Measurements from ENCODE around the gene PATL2.
A peak's percentile ranks its signal among the peaks of the same experiment; 100 is the strongest.

The PATL2 gene

GRCh38 chr15:44682809-44683682 lies 28.1 kb downstream of the PATL2 start:
- DNase-seq, result peak; percentile 67

DNA sequence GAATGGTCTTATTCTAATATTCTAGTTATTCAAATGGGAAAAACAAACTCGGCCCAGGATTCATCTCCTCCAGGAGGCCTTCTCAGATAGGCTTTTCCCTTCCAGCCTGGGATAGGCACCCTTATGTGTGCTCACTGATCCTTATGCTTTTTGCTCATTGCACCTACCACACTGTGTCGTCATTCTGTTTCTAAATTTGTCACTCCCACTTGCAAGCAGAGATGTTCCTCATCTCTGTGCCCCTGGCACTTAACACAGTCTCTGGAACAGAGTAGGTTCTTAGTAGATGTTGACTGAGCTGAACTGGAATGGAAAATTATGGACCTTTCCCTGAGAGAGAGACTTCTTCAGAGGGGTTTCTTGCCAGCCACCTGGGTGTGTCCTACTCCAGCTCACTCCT lies 28.9 kb downstream of the PATL2 start:
- no peak for DNase-seq

- DNase-seq, result no peak
Observed at GRCh38 chr15:44676676-44677075, 34.4 kb downstream of the PATL2 start.

- no peak for DNase-seq
Observed at GRCh38 chr15:44675911-44676310, 35.2 kb downstream of the PATL2 start.

DNA sequence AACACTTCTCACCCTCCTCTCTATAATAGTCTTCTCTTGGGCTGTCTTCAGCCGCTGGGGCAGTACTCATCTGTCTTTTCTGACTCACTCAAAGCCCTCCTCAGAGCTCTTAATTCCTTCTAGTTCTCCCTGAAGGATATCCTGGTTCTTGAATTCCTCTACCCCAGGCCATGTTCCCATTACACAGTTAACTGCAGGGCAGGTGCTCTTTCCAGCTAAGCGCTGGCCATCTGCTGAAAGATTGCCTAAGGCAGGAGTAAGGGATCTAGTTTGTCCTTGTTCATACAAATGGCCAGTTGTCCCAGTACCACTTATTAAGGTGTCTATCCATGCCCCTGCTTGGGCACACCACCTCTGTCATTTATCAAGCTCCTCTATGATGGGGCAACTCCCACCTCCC lies 37.5 kb downstream of the PATL2 start:
- no peak for DNase-seq

DNA sequence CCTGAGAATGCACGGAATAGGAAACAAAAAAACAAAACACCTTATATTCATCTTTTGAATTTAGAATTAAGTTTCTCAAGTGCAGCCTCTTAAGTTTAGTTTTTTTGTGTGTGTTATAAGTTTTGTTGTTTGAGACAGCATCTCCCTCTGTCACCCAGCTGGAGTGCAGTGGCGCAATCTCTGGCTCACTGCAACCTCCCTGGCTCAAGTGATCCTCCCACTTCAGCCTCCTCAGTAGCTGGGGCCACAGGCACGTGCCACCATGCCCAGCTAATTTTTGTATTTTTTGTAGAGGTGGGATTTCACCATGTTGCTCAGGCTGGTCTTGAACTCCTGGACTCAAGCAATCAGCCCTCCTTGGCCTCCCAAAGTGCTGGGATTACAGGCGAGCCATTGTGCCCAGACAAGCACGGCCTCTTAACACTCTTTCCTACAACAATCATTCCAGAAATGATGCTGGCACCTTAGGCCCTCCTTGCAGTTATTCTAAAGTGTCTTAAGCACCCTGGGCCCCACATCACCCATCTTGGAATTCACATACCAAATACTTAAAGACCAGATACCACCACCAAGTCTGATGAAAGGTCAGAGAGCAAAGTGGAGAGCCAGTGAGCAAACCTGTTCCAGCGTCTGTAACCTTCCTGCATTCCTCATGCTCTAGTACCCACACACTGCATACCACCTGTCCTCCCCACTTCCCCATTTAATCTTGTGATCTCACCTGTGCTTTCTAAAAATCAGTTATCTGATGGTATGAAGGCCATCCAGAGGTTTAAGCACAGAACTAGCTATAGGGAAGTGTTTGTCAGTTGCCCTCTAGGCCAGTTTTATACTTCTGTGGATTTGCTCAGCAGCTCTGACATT lies 40.8 kb downstream of the PATL2 start:
- DNase-seq, result no peak

- DNase-seq, result no peak
Observed at GRCh38 chr15:44668921-44669320, 42.2 kb downstream of the PATL2 start.

- DNase-seq, result no peak
Observed at GRCh38 chr15:44667039-44667360, 44.1 kb downstream of the PATL2 start.

DNA sequence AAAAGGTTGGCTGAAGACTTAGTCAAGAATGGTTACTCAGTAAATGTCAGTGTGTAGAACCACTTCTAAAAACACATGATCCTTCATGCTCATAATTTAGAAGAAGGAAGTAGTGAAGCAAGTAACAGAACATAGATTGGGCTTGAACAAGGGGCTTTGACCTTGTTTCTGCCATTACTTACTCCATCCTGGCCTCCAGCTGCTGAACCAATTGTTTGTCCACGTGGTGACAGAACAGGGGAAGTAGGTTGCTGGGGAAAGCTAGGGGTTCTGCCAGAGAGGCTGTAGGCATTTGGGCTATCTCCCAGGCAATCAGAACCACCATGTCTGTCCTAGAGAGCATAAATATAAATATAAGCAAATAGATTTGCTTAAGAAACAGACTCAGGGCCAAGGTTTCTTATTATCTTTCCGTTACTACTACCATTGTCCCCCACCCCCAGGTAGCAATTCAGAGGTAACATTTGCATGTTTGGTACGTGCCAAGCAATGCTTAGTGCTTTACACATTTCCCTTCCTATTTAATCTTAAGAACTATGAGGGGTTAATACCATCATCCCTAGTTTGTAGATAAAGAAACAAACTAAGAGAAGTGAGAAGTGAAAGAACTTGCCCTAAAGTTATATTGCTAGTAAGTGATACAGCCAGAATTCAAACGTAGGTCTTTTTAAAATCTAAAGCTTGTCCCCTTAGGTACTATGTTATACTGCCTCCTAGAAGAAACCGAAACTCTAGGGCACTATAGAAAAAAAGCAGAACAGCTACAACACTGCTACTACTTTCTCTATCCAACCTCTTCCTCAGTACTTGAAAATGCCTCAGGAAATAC lies 44.7 kb downstream of the PATL2 start:
- DNase-seq, result no peak

DNA sequence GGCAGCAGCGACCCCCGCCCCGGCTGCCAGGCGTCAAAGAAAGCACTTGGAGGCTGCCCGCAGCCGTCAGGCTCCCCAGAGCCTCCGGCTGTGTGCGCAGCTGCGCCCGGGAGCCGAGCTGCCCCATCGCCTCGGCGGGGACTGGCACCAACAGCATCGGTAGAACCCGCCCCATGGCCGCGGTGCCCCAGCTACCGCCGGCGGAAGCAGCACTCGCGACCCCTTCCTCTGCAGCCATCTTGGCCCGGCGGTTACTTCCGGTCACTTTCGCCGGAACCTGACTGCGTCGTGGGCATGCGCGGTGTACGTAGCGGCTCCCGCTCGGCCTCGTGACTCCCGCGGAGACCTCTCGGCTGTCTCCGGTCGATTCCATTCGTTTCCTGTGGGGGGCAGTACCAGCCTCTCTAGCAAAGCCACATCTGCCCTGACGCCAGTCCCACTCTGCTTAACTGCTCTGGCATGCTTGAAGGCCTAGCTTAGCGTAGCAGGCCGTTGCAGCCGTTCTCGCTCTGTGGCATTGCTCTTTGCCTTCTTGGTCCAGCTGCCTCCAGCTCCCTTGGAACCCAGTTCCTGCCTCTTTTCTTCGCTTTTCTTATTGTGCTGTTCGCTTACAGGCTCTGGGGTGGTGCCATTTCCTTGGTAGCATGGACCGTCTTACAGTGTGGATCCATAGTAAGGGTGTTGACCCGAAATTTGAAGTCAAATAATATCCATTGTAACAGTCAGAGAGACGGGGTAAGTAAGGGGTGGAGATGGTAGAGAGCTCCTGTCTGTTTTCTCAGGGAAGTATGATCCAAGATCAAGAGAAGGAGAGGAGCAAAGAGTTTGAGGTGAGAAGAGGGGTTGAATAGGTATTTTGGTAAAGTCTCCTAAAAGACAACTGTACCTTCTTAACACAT lies 47.5 kb downstream of the PATL2 start, which contains the start of gene SPG11:
SPG11 (minus strand) TSS at position 253 of the 899 bp plus-strand sequence; CDS start at position 238, 15 bp downstream.
- DNase-seq, result peak; percentile 94

- DNase-seq, result peak; percentile 81
Observed at GRCh38 chr15:44662478-44663409, 48.4 kb downstream of the PATL2 start.

- DNase-seq, result no peak
Observed at GRCh38 chr15:44661576-44661975, 49.5 kb downstream of the PATL2 start.

DNA sequence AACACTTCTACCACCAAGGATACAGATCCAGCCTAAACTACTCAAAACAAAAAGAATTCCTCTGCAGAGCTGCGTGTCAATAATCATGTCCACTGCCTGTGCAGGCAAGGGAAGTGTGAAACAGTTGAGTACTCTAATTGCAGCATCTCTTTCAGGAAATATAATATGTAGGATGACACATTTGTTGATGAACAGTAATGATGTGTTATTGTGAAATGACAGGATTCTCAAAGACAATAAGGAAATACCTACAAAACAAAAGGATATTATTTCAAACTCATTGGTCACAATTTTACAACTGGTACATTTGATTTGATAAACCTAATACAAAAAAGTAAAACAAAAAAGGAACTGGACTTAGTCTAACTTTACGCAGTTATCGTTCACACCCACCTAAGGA lies 52.1 kb downstream of the PATL2 start:
- DNase-seq, result no peak

DNA sequence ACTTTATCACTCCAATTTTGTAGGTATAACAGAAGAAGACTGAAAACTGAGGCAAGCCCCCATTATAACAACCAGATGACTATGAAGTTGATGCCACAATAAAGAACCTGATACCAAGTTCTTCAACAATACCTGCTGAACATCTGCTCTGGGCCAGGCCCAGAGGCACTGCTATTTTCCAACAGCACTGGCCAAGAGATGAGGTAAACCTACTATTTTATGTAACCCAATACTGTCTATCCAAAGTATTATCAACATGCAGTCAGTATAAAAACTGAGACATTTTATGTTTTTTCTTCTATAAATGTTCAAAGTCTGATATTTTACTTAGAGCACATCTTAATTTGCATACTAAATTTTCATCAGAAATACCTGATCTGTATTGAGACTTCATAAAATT lies 53.7 kb downstream of the PATL2 start:
- no peak for DNase-seq

GRCh38 chr15:44656913-44657312 lies 54.2 kb downstream of the PATL2 start:
- no peak for DNase-seq

GRCh38 chr15:44656298-44656697 lies 54.8 kb downstream of the PATL2 start:
- no peak for DNase-seq

DNA sequence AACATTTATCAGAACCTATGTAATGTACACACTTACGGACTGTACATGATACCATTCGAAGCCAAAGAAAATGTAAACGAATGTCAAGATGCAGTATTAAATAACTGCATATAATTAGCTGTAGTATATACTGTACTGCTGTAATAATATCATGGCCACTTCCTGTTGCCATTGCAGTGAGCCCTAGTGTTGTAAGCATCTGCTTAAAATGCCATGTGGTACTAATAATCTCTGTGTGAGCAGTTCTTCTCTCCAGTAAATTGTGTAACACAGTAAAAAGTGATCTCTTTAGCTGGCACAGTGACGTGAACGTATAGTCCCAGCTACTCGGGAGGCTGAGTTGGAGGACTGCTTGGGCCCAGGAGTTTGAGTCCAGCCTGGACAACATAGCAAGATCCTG lies 56.3 kb downstream of the PATL2 start:
- no peak for DNase-seq

- DNase-seq, result no peak
Observed at GRCh38 chr15:44647637-44648036, 63.5 kb downstream of the PATL2 start.

GRCh38 chr15:44647036-44647435 lies 64.1 kb downstream of the PATL2 start:
- DNase-seq, result no peak

DNA sequence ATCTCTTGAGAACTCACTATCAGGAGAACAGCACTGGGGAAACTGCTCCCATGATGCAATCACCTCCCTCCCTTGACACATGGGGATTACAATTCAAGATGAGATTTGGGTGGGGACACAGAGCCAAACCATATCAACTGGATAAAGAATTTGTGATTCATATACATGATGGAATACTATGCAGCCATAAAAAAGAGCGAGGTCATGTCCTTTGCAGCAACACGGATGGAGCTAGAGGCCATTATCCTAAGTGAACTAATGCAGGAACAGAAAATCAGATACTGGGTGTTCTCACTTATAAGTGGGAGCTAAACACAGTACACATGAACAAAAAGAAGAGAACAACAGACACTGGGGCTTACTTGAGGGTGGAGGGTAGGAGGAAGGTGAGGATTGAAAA lies 64.7 kb downstream of the PATL2 start:
- no peak for DNase-seq

DNA sequence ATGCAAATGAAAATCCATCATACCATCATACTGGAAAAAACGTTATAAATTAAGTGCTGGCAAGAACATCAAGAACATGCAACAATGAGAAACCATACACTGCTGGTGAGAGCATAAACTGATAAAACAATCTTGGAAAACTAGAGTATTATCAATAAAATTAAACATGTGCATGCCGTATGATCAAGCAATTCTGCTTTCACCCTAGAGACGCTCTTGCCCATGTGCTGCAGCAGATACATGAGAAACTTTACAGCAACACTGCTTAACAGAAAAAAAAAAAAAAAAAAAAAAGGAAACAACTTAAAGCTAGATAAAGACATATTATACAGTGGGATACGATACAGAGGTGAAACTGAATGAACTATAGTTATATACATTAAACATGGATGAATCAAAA lies 69.5 kb downstream of the PATL2 start:
- DNase-seq, result no peak
